HG03039 (cell line): ENCODE data around the gene C6orf62.
"Not testable (repeated sequence)": the region's sequence is repeated elsewhere in the genome, so short reads cannot be mapped to it uniquely, and the experiment has no call there.

Experiments used
- ATAC-seq: cut with Tn5 transposase; IDR thresholded peaks from one replicate; pipeline ENCODE4 v1.9.1; 2021; ENCODE audit warnings: mild to moderate bottlenecking, moderate library complexity; ENCODE audit not compliant: unreplicated experiment

C6orf62 gene

GRCh38 chr6:24719125-24719971, at the start of gene C6orf62:
C6orf62 (minus strand) TSS chr6:24719154; CDS start chr6:24718668, 486 bp downstream.
- ATAC-seq, result no peak

GRCh38 chr6:24768361-24768760, 49.4 kb upstream of the C6orf62 start:
- ATAC-seq, result no peak

GRCh38 chr6:24766680-24767462, 47.9 kb upstream of the C6orf62 start:
- ATAC-seq, result no peak

- not testable (repeated sequence) for ATAC-seq
Observed at GRCh38 chr6:24765968-24766367, 47.0 kb upstream of the C6orf62 start.

GRCh38 chr6:24764833-24765828, 46.2 kb upstream of the C6orf62 start:
- ATAC-seq, result not testable (repeated sequence)

GRCh38 chr6:24763578-24763977, 44.6 kb upstream of the C6orf62 start:
- ATAC-seq, result no peak

GRCh38 chr6:24761851-24762250, 42.9 kb upstream of the C6orf62 start:
- no peak for ATAC-seq

- ATAC-seq, result no peak
Observed at GRCh38 chr6:24761193-24761835, 42.4 kb upstream of the C6orf62 start.

GRCh38 chr6:24760210-24760609, 41.3 kb upstream of the C6orf62 start:
- ATAC-seq, result no peak

GRCh38 chr6:24759718-24760117, 40.8 kb upstream of the C6orf62 start:
- no peak for ATAC-seq

GRCh38 chr6:24757611-24758010, 38.7 kb upstream of the C6orf62 start:
- ATAC-seq, result no peak

GRCh38 chr6:24755279-24755678, 36.3 kb upstream of the C6orf62 start:
- ATAC-seq, result no peak

GRCh38 chr6:24754378-24754777, 35.4 kb upstream of the C6orf62 start:
- not testable (repeated sequence) for ATAC-seq

- ATAC-seq, result no peak
Observed at GRCh38 chr6:24753545-24753944, 34.6 kb upstream of the C6orf62 start.

- no peak for ATAC-seq
Observed at GRCh38 chr6:24752917-24753492, 34.1 kb upstream of the C6orf62 start.

- no peak for ATAC-seq
Observed at GRCh38 chr6:24752503-24752902, 33.5 kb upstream of the C6orf62 start.

- not testable (repeated sequence) for ATAC-seq
Observed at GRCh38 chr6:24750878-24751277, 31.9 kb upstream of the C6orf62 start.

- ATAC-seq, result no peak
Observed at GRCh38 chr6:24749297-24749696, 30.3 kb upstream of the C6orf62 start.

GRCh38 chr6:24744911-24745310, 26.0 kb upstream of the C6orf62 start:
- ATAC-seq, result no peak

GRCh38 chr6:24743944-24744335, 25.0 kb upstream of the C6orf62 start:
- no peak for ATAC-seq
